Measurements from ENCODE around the gene FOXN4.

Gene FOXN4

DNA sequence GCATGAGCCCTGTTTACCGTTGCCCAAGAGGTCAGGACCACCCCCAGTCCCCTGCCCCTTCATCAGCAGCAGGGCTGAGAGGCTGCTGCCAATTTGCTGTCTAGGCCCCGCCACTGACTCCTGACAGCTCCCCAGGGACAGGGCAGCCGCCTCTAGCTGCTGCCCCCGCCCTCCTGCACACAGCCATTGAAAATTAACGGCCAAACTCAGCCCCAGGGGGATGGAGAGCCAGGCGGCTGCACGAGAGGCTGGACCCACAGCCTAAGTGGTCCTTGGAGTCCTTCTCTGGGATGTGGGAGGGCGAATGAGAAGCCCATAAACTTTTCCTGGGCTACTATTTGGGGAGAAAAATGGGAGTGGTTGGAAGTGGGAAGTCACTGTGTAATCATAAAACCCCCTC lies 4.6 kb downstream of the FOXN4 start:
- no peak for DNase-seq

DNA sequence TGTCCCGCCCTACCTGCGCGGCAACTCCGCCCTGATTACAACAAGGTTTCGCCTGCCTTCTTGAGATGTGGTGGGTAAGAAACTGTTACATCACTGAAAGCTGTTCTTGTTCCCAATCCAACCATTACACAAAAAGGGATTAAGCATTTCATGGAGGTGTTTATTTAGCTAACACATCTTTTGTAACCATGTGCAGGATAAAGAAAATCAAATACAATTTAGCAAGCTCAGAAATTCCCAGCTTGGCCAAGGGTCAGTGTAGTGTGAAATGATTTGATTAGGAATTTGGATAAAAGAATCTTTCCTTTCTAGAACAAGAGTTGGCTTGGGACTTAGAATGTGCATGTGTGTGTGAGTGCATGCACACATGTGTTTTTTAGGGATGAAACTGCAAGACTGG lies 6.3 kb downstream of the FOXN4 start:
- DNase-seq: no peak

DNA sequence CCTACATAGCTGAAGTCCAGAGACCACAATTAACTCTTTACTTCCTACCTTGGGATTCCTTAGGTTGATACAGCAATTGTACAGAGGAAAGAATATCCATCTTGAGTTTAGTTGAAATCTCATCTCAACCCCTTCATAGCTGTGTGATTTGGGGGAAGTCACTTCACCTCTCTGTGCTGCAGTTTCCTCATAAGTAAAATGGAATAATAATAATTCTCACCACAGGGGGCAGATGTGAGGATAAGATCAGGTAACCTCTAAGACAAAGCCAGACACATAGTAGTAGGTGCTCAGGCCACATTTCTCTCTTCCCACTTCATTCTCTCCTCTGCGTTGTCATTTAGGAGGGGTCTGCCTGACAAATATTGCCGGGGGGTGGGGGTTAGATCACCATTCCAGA lies 6.7 kb downstream of the FOXN4 start:
- DNase-seq: no peak

DNA sequence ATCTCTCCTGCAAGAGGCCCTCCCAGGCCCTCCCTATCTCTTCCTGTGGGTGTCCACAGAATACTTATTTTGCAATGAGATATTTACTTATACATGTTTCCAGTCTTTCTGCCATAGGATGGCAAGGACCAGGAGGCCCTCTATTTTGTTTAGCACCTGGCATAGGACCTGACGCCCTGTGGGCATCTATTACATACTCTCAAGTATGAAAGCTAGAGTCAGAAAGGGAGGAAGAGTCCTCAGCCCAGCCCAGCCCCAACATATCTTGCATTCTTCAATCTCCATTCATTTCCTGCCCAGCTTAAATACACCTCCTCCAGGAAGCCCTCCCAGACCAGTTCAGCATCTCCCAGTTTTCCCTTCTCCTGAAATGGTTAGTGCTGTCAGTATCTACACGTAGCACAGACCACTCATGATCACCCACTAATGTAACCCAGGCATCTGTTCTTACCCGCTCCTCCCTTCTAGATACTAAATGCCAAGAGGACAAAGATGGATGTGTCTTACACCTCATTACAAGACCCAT lies 7.4 kb downstream of the FOXN4 start:
- DNase-seq: no peak

DNA sequence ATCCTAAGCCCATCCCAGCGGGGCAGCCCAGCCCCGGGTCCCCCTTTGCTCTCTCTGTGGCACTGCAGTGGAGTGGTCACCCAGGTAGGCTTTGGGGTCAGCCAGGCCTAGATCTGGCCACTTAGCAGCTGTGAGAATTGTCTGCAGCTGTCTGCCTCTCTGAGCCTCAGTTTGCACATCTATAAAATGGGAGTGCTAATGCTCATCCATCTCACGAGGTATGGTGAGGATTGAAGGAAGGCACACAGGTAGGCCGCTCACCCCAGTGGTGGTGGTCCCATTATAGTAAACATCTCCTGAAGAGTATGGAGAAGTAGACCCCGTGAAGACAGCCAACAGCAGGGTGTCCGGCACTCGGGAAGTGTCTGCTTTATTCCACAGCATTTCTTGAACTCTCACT lies 9.2 kb downstream of the FOXN4 start:
- no peak for DNase-seq

DNA sequence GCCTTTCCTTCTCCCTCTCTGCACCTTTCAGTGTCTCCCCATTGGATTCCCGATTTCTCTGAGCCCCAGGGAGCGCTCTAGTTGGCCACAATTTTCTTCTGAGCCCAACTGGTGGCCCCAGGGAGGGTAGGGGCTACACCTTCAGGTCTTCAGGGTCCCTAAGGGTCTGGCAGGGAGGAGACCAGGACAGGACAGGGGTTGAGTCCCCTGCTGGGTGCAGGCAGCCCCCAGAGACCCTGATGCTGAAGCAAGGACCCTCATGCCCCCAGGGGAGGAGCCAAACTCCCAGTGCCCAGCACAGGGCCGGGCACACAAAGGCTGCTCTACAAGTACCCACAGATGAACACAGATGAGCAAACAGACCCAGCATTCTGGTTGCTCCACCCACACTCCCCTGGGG lies 12.7 kb downstream of the FOXN4 start:
- DNase-seq: no peak

DNA sequence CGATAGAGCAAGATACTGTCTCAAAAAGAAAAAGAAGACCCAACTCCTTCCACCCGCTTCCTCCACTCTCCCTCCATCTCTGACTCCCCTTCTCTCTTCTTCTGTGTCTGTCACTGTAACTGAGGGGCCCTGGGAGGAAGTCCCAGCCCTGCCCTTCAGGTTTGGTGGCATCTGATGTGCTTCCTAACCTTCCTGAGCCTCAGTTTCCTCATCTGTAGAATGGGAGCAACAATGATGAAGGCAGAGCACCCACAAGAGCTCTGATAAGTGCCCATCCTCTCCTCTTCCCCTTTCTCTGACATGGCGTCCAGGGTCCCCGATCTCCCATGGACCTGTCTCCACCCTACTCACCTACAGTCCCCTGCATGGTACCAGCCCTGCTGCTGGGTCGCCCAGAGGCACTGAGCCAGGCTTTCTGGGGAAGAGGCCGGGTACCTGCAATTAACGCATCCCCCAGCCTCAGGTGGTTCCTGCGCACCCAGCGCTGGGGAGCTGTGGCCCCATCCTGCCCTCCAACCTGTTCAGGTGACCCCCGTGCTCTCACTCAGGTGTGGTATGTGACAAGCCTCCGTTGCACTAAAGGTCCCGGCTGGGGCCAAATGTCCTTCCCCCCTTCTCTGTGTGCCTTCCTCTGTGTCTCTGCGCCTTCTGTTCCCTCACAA lies 13.2 kb downstream of the FOXN4 start:
- DNase-seq: no peak

DNA sequence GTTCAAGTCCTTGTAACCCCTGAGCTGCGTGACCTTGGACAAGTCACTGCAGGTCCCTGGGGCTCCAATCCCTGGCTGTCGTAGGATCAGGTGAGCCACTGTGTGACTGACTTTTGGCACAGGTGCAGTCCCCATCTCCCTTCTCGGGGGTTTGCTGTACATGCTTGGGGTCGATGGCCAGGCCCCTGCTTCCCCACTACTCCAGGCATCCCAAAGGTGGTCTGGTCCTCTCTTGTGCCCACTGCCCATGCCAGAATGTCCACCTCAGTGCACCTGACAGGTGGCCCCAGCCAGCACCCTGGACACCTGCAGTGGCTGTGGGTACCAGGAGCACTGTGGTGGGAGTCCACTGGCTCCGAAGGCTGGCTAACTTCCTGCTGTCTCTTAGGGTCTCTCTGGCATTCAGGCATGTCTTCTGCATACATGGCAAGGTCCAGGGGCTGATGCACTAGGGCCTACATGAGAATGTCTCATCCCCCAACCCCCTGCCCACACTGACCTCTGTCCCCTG lies 14.7 kb downstream of the FOXN4 start:
- no peak for DNase-seq

DNA sequence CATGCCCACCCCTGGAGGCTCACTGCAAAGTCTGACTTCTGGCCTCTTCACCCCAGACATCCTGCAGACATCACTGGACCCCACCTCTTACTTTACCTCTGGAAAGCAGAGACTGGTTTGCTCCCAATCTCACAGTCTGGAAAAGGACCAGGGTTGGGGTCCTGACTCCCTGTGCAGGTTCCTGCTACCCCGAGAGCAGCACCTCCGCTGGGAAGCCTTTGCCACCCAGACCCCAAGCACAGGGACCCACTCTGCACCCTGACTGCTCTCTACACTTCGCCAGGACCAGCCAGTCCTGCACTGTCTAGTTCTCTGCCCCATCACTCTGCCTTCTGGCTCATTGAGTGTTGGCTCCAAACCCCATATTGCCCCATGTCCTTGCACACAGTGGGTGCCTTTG lies 16.0 kb downstream of the FOXN4 start:
- no peak for DNase-seq

DNA sequence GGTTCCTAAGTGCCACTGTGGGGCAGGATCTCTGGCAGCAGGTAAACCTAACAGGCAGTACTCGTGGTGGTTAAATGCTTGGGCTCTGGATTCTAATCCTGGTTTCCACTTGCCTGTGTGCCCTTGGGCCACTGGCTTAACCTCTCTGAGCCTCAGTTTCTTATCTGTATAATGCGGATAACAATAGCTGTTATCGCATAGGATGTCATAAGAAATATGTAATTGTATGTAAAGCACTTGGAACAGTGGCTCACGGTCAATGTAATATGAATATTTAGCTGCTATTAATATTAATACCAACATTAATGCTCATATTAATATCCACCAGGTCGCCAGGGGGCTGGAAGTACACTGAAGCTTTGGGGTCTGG lies 16.8 kb downstream of the FOXN4 start:
- no peak for DNase-seq

DNA sequence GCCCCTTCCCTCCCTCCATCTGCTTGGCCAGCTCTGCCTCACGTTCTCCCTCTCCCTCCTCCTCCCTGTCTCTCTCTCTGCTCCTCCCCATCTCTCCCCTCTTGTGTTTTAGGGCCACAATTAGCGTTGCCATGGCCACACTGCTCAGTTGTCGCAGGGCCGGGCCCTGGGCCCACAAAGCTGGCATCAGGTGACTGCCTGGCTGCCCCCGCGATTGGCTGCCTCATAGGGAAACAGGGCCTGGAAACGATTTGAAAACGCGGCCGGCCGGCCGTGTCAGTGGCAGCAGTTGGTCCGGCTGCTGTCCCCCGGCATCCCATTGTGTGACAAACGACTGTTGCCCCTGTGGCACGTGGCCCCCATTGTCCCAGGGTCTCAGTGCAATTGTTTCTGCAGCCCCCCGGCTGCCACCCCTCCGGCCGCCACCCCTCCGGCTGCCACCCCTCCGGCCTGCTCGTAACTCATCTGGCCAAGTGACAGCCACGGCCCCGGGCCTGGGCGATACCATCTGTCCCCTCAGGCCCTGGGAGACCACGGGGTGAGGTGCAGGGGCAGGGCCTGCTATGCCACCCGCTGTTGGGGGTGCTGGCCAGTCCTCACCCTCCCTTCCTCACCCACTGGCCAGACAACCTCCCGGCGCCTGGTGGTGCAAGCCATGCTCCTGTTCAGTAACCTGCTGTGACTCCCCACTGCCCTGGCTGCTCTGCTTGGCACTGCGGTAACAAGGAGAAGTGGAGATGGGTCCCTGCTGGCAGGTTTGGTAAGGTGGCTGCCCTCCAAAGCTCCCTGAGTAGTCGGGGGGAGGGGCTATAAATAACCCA lies 17.4 kb downstream of the FOXN4 start:
- peak; percentile 98 for DNase-seq

DNA sequence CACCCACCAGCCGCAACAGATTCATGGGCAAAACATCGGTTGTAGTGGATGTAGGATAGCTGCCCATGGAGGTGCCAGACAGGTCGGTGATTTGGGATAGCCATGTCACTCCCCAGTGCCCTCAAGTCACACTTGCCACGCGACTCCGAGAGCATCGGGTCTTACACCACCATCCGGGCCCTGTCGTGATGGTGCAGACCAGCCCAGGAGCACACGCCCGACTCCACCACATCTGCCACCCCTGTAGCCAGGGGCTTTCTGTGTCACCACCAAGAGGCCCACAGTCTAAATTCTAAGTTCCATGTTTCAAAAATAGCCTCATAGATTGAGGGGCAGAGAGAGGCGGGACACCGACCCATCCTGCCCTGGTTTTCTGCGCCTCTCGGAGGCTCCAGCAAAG lies 18.0 kb downstream of the FOXN4 start:
- DNase-seq: no peak

DNA sequence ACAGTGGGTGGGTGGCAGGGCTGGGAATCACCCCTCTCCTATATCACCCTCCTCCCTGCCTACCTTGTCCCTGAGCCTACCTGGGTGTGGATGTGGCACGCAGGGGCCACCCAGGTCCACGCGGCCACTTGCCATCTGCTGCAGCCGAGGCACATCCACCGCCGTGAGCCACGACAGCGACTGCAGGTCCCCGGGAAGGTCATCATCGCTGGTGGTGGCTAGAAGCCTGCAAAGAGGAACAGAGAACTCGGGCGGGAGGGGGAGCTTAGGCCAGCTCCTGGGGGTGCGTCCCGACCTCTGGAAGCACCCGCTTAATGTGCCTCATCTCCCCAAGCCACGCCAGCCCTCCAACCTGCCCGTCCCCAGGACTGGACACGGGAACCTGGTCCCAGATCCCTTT lies 19.0 kb downstream of the FOXN4 start:
- no peak for DNase-seq

DNA sequence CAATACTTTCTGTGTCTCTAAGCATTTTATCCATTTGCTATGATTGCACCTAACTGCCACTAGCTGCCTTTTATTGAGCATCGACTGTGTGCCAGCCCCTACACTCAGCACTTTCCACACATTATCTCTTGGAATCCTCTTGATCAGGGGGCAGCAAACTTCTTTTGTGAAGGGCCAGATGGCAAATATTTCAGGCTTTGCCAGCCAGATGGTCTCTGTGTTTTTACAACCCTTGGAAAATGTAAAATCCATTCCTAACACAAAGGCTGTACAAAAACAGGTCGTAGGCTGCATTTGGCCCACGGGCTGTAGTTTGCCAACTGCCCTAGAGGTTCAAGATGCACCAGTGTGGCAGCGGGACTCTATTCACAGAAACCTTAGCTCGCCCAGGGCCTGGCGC lies 19.5 kb downstream of the FOXN4 start:
- no peak for DNase-seq

DNA sequence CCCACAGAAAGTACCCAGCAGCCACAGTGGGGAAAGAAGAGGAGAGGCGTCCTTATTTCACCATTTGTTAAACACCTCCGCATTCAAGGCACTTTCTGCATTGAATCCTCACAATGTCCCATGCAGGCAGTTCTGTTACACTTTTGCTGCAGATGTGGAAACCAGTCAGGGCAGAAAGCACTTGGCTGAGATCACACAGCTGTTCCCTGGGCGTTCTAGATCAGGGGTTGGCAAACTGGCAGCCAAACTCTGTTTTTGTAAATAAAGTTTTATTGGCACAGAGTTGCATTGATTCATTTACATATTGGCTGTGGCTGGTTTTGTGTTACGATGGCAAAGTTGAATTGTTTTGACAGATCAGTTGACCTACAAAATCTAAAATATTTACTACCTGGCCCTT lies 20.1 kb downstream of the FOXN4 start:
- no peak for DNase-seq

DNA sequence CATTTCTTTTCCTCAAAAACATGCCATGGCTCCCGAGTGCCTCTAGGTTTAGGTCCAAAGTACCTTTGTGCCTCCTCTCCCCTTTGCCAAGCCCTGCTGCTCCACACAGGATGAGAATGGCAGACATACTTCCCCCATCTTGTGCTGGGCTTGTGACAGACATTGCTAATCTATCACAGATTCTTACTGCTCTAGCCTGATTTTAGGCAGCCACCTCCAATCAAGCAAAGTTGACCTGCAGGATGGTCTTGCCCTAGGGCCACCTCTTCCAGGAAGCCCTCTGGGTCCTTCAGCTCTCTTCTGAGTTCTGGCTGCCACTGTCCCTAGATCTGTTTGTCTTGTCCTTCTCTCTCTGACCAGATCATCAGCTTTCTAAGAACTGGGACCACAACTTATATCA lies 20.5 kb downstream of the FOXN4 start:
- no peak for DNase-seq

DNA sequence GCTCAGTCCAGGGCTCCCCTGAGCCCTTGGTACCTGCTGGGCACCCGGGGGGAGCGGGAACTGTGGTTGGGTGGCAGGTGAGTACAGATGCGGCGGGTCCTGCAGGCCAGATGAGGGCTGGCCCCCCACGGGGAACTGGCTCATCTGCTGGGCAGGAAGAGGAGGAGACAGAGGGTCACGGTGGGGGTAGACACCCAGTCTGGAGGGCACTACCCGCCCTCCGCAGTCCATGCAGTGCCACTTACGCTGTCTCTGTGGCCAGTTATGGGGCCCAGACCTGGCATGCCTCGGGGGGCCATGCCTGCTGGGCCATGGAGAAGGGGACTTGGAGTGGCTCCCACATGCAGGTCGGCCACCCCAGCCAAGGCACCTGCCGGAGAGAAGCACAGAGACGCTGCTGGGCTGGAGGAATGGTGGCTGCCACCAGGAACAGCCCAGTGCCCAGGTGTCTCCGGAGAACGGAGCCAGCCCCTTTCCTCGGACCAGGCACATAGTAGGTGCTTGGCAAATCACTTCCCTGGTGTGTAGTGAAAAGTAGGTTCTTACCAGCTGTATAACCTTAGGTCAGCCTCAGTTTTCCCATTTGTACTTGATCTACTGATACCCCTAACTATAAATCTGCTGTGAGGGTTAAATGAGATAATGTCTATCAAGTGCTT lies 21.1 kb downstream of the FOXN4 start:
- no peak for DNase-seq

DNA sequence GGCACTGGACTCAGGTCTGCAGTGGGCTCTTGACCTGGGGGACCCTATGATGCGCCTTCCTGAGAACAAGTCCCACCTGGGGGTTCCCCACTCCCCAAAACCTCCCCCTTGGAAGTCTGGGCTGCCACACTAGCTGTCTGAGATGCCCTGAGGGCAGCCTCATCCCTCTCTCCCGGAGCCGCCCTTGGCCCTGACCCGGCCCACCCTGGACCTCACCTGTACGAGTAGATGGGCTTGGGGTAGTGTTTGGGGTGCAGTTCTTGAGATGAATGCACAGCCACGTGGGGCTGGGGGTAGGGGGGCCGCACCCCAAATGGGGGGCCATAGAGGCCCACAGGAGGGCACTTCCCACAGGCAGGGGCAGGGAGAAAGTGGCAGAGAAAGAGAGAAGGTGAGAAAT lies 21.9 kb downstream of the FOXN4 start:
- DNase-seq: no peak

DNA sequence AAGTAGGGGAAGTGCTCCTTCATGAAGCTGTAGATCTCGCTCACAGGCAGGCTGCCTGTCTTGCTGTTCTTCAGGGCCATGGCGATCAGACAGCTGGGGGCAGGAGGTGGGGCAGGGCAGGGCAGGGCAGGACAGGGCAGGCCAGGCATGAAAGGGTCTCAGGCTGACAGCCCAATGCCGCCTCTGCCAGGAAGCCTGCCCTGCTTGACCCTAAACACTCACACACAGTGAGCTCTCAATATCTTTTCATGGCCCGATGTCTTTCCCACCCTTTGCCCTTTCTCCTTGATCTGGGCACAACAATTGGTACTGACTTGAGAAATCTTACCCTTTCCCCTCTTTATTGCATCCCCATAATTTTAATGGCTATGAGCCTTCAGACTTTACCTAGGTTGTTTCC lies 22.4 kb downstream of the FOXN4 start:
- no peak for DNase-seq

DNA sequence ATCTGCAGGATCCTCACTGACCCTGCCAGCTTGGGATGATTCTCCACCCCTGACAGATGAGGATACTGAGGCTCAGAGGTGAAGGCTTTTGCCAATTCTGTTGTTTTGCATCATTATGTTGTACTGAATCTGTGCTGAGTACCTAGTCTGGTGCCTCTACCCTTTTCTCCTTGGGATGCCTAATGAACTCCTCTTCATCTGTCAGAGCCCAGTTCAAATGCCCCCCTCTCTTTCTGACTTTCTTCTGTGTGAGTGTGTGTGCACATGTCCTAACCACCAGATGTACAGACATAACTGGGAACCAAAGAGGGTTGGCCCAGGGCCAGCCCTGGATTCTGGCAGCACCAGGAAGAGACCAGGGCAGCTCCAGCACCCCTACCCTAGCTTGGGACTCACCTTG lies 22.8 kb downstream of the FOXN4 start:
- DNase-seq: no peak

DNA sequence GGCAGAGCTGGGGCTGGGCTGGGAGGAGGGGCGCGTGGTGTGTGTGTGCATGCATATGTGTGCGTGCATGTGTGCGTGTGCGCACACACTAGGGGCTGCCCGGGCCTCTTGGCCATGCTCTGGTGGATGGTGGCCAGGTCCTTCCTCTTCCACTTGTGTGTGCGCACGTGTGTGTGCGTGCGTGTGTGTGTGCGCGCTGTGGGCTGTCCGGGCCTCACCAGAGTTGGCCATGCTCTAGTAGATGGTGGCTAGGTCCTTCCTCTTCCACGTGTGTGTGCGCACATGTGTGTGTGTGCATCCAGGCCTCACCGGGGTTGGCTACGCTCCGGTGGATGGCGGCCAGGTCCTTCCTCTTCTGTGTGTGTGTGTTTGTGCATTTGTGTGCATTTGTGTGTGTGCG lies 24.7 kb downstream of the FOXN4 start:
- no peak for DNase-seq

DNA sequence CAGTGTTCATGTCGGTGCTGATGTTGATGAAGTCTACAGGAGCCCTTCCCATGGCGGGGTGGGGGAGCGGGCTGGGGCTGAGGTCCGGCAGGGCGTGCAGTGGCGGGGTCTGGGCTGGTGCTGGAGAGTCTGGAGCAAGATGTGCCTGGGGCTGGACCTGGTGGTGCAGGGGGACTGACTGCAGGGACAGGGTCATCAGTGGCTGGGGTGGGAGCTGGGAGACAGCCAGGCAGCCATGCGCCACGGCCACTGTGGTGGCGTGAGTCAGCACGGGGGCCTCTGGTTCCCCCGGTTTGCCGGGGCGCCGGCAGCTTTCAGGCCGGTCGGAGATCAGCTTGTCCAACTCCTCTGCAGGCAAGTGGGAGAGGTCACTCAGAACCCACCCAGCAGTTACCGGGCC lies 27.6 kb downstream of the FOXN4 start:
- DNase-seq: no peak

DNA sequence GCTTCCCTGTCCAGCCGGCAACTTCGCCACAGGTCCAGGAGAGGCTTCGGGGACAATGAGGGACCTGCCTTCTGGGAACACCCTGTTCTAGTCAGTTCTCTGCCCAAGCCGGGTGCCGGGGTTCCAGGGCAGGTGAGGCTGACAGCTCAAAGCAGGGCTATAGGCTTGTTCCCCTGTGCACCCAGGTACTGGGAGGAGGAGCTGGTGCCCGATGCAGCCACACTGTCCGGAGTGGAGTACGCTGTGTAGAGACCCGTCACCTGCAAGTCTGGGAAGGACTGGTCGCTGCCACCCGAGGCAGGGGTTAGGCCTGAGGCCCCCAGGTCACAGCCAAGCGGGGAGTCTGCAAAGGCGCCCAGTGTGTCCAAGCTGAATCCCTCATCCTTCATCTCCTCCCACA lies 29.6 kb downstream of the FOXN4 start:
- DNase-seq: no peak

DNA sequence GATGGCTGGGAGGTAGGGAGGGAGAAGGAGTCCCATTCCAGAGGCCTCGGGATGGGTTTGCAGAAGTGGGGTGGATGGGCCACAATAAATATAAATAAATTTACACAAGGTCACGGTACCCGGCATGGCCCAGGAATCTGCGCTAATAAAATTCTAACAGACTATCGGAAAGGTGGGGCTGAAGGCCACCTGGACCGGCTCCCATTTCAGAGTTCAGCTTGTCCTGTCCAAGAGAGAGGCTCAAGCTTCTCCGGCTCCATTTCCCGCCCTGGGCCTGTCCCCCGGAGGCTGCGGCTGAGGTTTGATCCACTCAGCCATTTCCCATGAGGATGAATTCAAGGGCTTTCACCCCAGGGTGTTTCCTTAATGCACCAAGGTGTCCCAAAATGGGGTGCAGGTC lies 30.2 kb downstream of the FOXN4 start:
- DNase-seq: no peak
